GM19397 (cell line): ENCODE results near the gene CNTNAP3.
"Not testable (repeated sequence)": the region's sequence is repeated elsewhere in the genome, so short reads cannot be mapped to it uniquely, and the experiment has no call there.

Experiments
- ATAC-seq: cut with Tn5 transposase; IDR thresholded peaks from one replicate; pipeline ENCODE4 v1.9.1; 2021; ENCODE audit warnings: mild to moderate bottlenecking, moderate library complexity; ENCODE audit not compliant: unreplicated experiment

Gene CNTNAP3

GRCh38 chr9:39287980-39288379 is at the start of gene CNTNAP3:
Gene CNTNAP3 (minus strand): TSS chr9:39288167. CDS start chr9:39288064, 103 bp downstream.
- ATAC-seq: not testable (repeated sequence)

DNA sequence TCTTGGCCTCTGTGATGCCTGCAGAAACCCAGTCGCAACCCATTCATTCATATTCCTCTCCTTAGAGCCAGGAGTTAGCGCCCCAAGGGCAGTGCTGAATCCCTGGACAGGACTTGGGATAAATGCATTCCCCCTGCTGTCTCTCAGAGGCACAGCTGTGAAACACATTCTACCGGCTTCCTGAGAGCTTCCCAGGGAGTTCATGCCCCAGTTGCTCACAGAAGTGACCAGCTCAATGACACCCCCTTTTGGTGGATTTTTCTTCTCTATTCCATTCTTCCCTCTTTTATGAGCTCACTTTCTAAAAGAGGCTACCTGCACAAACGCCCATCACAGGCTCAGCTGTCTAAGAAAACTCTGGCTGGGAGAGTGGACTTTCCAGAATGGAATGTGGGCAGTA is 8.0 kb downstream of the CNTNAP3 start:
- ATAC-seq: not testable (repeated sequence)

DNA sequence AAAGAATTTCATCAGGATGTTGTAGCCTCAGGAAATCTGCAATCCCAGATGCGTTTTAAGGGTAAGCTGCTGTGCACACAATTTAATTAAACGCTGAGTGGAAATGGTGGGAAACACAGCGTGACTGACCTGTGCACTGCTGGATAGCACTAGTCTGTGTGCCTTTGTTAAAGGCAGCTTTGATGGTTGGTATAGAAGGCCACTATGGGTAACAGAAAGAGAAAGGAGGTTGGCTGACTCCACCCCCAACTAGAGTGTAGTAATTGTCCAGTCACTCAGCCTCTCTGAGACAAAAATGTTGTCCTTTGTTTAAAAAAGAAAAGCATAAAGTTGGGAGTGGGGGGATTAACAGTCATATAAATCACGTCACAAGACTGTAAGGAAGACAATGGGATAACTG is 45.5 kb downstream of the CNTNAP3 start:
- ATAC-seq: not testable (repeated sequence)

DNA sequence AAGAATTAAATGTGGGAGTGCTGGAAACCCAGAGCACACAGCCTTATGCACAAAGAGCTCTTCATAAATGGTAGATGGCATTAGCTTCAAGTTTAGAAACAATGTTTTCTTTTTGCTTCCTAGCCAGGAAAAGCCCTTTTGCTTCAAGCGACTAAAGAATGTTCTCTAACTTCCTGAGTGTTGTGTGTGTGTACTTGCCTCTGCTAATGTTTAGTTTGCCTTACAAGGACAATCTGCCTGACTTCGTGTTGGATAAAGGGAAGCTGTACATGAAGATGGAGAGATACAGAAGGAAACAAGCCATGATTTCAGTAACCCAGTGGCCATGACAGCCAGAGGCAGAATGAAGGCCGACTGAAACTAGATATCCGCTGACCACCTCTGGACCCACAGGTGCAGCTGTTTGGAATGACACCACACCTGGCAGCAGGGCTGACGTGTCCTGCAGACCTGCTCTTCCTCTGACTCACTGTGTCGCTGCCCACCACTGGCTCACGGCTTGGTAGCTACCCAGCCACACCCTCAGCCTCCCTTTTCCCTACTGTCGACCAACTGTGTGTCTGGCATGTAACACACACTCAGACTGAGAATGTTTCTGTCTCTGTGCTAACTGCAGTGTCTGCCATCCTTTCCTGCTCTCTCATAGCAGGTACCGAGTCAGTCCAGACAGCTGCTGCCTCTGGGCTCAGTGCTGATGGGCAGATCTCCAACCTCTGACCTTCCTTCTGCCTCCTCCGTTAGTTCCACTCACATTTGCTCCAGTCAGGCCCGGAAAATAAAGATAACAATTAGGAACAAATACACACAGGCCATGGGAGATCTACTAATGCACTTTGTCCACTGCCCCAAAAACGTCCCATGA is 55.6 kb downstream of the CNTNAP3 start:
- not testable (repeated sequence) for ATAC-seq

DNA sequence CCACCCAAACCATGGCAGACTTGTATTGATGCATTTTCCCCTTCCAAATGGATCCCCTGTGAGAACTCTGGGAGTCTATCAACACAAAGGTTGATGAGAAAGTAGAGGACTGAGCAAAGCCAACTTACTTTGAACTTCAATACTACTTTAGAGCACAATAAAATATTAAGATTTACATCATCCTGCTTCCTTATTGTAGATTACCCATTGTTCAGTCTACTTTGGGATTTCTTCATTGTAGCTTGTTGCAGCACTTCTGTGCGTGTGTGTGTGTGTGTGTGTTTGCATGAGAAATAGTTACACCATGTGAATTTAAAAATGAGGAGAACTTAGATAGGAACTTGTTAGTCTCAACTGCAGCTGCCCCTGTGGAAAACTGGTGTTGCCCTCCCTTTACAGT is 72.0 kb downstream of the CNTNAP3 start:
- not testable (repeated sequence) for ATAC-seq

DNA sequence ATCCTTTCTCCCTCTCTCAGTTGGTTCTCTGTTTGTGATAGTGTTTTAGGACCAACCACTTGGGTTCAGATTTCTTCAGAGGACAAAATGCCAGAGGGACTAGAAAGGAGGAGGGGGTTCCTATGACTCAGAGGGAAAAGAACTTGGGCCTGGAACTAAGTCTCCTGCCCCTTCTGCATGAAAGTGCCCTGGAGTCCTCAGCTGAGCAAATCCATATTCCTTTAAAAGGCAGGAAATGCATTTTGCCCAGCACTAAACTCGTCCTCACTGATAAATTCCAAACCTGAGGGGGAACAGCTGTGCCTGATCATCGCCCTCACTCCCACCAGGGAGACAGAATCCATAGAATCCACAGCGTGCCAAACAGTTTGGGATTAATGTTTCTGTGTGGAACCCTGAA is 78.2 kb downstream of the CNTNAP3 start:
- ATAC-seq: not testable (repeated sequence)

GRCh38 chr9:39206643-39207042 is 81.3 kb downstream of the CNTNAP3 start:
- not testable (repeated sequence) for ATAC-seq

GRCh38 chr9:39205842-39206241 is 82.1 kb downstream of the CNTNAP3 start:
- ATAC-seq: not testable (repeated sequence)

- ATAC-seq: not testable (repeated sequence)
Measured at GRCh38 chr9:39200412-39200811, 87.6 kb downstream of the CNTNAP3 start.

- not testable (repeated sequence) for ATAC-seq
Measured at GRCh38 chr9:39198000-39198709, 89.8 kb downstream of the CNTNAP3 start.

- not testable (repeated sequence) for ATAC-seq
Measured at GRCh38 chr9:39171370-39171769, 116.6 kb downstream of the CNTNAP3 start.

GRCh38 chr9:39157714-39158113 is 130.3 kb downstream of the CNTNAP3 start:
- ATAC-seq: not testable (repeated sequence)

DNA sequence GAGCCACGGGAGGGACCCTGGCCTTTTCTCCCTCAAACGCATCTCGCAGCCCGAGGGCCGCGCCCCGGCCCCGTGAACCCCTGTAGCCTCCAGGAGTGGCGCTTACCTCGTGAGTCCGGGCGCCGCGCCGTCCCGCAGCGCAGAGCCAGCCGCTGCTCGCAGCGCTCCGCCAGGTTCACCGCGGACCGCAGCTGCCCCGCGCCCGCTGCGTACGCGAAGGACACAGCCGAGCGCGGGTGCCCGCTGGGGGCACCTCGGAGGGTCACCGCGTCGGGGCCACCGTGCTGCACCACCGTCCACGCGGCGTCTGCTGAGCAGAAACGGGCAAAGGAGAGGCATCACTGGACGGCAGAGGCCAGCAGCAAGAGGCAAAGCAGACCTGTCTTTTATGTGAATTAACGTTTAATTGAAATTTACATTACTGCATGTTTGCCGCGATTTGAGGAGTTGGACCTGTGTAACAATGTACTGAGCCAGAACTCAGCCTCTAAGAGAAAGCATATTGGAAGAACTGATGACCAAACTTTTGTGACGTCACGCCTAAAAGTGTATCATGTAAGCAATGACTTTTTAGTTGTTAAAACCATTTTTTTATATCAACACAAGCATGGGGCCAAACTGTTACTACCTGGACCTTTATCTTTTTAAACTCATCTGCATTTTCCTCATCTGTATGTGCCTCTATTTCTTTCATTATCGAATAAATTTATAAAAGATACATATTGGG is 155.0 kb downstream of the CNTNAP3 start:
- not testable (repeated sequence) for ATAC-seq

GRCh38 chr9:39121401-39121800 is 166.6 kb downstream of the CNTNAP3 start:
- ATAC-seq: not testable (repeated sequence)

- not testable (repeated sequence) for ATAC-seq
Measured at GRCh38 chr9:39111746-39112145, 176.2 kb downstream of the CNTNAP3 start.

DNA sequence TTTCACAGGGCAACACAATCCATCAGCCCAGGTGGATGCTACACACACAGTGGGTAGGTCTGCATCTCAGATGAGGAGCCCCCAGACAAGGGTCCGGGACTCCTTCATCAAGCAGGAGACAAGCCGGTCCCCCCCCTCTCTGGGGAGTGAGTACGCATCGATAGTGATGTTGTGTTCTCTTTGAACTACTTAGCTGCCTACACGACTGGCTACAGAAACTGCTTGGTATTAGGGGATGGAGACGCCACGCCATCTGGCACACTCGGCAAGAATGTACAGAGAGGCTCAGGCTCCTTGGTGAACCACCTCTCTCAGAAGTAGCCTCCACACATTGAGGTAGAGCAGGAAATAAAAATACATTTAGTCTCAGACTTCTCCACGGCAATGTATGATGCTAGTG is 179.8 kb downstream of the CNTNAP3 start:
- ATAC-seq: no peak

- not testable (repeated sequence) for ATAC-seq
Measured at GRCh38 chr9:39097208-39097607, 190.8 kb downstream of the CNTNAP3 start.

- not testable (repeated sequence) for ATAC-seq
Measured at GRCh38 chr9:39085311-39085710, 202.7 kb downstream of the CNTNAP3 start.

DNA sequence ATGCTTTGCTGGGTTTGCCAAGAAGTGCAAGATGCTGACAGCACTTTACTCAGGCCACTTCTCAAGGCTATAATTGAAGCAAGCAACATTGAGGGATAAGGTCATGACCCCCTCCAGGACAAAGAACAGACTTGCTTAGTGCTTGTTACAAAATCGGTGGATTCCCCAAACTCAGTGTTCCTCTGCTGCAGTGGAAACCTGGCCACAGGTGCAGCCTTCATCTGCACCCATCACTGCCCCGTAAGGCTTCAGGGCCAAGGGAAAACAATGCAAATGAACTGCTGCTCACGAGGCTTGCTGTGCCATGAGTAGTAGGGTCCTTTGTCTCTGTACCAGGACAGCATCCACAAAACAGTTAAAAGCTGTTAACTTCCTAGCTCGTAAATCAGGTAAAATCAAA is 205.4 kb downstream of the CNTNAP3 start:
- not testable (repeated sequence) for ATAC-seq

DNA sequence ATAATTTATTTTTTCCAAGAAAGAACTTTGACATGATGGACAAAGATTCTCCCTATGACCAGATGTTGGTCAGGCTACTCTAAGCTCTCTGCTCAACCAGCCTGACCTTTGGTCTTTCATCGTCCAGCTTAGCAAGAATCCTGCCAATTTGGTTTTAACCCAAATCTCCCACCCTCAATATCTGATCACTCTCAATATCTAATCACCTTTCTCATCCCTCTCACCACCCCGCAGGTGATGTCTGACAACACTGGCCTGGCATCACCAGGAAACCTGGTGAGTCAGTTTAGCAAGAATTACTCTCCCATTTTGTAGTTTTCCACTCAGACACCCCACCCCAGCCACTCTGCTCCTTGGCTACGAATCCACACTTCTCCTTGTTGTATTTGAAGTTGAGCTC is 207.9 kb downstream of the CNTNAP3 start:
- not testable (repeated sequence) for ATAC-seq

GRCh38 chr9:39078621-39079256 is 209.2 kb downstream of the CNTNAP3 start:
- not testable (repeated sequence) for ATAC-seq
